Spleen (tissue), 11 donors: ENCODE measurements around the gene CENPS. TPM values are rescaled to one million over a fixed set of nuclear protein-coding genes. Genes with fewer than 3 reads are reported as not detected.

Source experiments
- DNase-seq: peaks from one replicate; pipeline ENCODE4 v3.0.0-alpha.2; 2020
- H3K27ac ChIP-seq, 8 donors: fragments of 200-600 bp; sonication (generic) in 7 of 8; 1 replicate in 4 of 8; 2 replicates in 4 of 8; pipeline versions ENCODE4 v1.5.0 to v1.8.0; 2016 to 2021; ENCODE audit warnings: inconsistent platforms in 4 of 8, mild to moderate bottlenecking in 4 of 8, moderate library complexity in 1 of 8
- H3K27me3 ChIP-seq, 7 donors: fragments of 200-600 bp; sonication (generic) in 6 of 7; replicated peaks in 1 of 7; 1 replicate in 4 of 7; 2 replicates in 3 of 7; pipeline versions ENCODE4 v1.5.0 to v1.8.0; 2016 to 2021; ENCODE audit warnings: inconsistent platforms in 3 of 7, mild to moderate bottlenecking in 1 of 7
- H3K36me3 ChIP-seq, 6 donors: fragments of 200-600 bp; sonication (generic) in 5 of 6; 1 replicate in 4 of 6; 2 replicates in 2 of 6; pipeline versions ENCODE4 v1.5.0 to v1.8.0; 2016 to 2021; ENCODE audit warnings: inconsistent platforms in 2 of 6
- H3K4me1 ChIP-seq, 6 donors: fragments of 200-600 bp; sonication (generic) in 5 of 6; 1 replicate in 3 of 6; 2 replicates in 3 of 6; pipeline versions ENCODE4 v1.5.0 to v1.8.0; 2016 to 2021; ENCODE audit warnings: inconsistent platforms in 3 of 6
- H3K4me3 ChIP-seq, 8 donors: fragments of 200-600 bp; sonication (generic) in 7 of 8; 1 replicate in 4 of 8; 2 replicates in 4 of 8; pipeline versions ENCODE4 v1.5.0 to v1.8.0; 2016 to 2021; ENCODE audit warnings: inconsistent platforms in 4 of 8, mild to moderate bottlenecking in 4 of 8, moderate library complexity in 2 of 8
- H3K9me3 ChIP-seq, 8 donors: fragments of 200-600 bp; sonication (generic) in 7 of 8; 1 replicate in 4 of 8; 2 replicates in 4 of 8; pipeline versions ENCODE4 v1.5.0 to v1.8.0; 2016 to 2021; ENCODE audit warnings: inconsistent platforms in 4 of 8
- POLR2A ChIP-seq, 3 donors: fragments of 450-650 bp; IDR thresholded peaks; one replicate each; pipeline ENCODE4 v1.5.1; 2017; ENCODE audit warnings: antibody characterized with exemption in 3 of 3, mild to moderate bottlenecking in 1 of 3
- POLR2AphosphoS5 ChIP-seq, 3 donors: sonication (generic); formaldehyde crosslinking; IDR thresholded peaks; one replicate each; pipeline ENCODE4 v1.5.1; 2017; ENCODE audit warnings: antibody characterized with exemption in 3 of 3
- WGBS, 5 donors: extraction: QIAGEN DNeasy Blood & Tissue Kit in 3 of 5; methylation state at CpG; one replicate each; pipeline versions ENCODE4 v1.1.5 to v1.1.7; 2013 to 2018; 5-methylcytosine and 5-hydroxymethylcytosine counted together
- intact Hi-C: fragments of 100-400 bp; cut with DNase I; formaldehyde crosslinking; loops from one replicate; pipeline ENCODE4 v1.15.0; 2023; ENCODE audit warnings: low total_unique reads
- polyA plus RNA-seq, 3 donors: library from polyadenylated mRNA; stranded (reverse); fragments of 200-250 nt; gene quantifications; one replicate each; pipeline ENCODE4 v1.2.1, GENCODE V29; 2013
- total RNA-seq, 7 donors: library from RNA; depleted of rRNA in 3 of 7; stranded (reverse); fragments of >200 nt in 3 of 7; fragmentation: NEBNext Ultra II Directional in 4 of 7; extraction: Animal tissue kit (Norgen Biotek cat#: 25700) in 4 of 7; gene quantifications; one replicate each; pipeline versions ENCODE4 v1.1.0 to v1.2.1, GENCODE V29; 2016 to 2021
- TF ChIP-seq, protein P1 (sequence below), 11 experiments: fragments of 200-600 bp in 7 of 11; fragments of 450-650 bp in 4 of 11; sonication (generic) in 4 of 11; IDR thresholded peaks in 8 of 11; conservative IDR thresholded peaks in 3 of 11; 1 replicate in 7 of 11; 2 replicates in 4 of 11; pipeline versions ENCODE4 v1.4.0 to v1.8.0; 2016 to 2021; ENCODE audit warnings: antibody characterized with exemption in 11 of 11, inconsistent platforms in 4 of 11, mild to moderate bottlenecking in 1 of 11
- donor health status: healthy with polysubstance abuse.
- donor health status: DM: no; HTN: no; CAD: no; lungs with moderate emphysema.
- donor health status: DM: no; HTN: no; CAD: no.
- donor health status: Bipolar disorder and iron deficiency.
- donor health status: healthy.
- donor health status: DM: no; HTN: no; CAD: no.
- donor health status: DM: yes; HTN: yes; CAD: no.

The CENPS gene
- total and polyA plus RNA-seq, 10 donors, result 2.1 to 13.5 (median 7.5) TPM

DNA sequence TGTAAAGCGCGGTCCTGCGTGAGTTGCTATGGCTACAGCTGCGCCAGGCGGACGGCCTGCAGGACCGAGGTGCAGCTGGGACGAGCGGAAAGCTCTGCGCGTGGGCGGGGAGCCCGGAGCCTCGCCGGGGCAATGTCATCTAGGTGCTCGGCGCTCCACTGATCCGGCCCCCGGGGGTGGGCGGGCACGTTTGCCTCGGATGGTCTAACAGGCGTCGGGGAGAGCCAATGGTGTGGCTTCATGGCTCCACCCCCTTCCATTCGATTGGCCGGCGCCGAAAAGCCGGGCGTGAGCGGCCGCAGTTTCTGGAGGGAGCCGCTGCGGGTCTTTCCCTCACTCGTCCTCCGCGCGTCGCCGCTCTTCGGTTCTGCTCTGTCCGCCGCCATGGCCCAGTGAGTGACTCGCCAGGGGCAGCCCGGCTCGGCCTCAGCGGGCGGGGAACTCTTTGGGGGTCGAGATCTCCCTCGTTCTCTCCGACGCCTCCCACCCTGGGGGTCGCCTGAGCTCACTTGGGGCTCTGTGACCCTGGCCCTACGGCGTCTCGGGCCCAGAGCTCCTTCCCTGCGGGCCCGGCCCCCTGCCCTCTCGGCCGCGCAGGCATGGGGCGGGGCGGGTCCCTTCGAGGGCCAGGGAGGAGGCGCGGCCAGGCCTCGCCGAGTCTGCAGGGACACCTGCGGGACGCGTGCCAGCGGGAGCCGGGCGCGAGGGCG lies 31.3 kb upstream of the CENPS start, which contains the start of gene PGD:
TSS of gene PGD (plus strand) at position 331 of the 710 bp plus-strand sequence. CDS start at position 385, 54 bp downstream.
- Histone ChIP-seq H3K27ac (peak within 1 kb of the TSS; percentile 83 to 98 (median 94)), H3K27me3 (no peaks in the 10 kb centered on the region), H3K36me3 (peaks cover 0 to 29% (median 17%) of the 10 kb centered on the region in 6 donors), H3K4me1 (peaks cover 8 to 57% (median 27%) of the 10 kb centered on the region in 6 donors), H3K4me3 (peak within 1 kb of the TSS; percentile 81 to 99 (median 96)), H3K9me3 (peaks cover 0 to 10% (median 4%) of the 10 kb centered on the region in 8 donors)
- WGBS, 5 donors, result 0 to 2% (median 0%) methylated on average over 19 to 76 of the region's 76 CpGs
- peak; percentile 100 for DNase-seq
- intact Hi-C loops, result no loop called here
- TF ChIP-seq POLR2A (IDR thresholded peaks at IDR 0.05) (peak in 2 of 3 donors; percentile 12 to 56), POLR2AphosphoS5 (IDR thresholded peaks at IDR 0.05) (peak; percentile 94 to 96 (median 94))
- TF ChIP-seq, protein P1, sequence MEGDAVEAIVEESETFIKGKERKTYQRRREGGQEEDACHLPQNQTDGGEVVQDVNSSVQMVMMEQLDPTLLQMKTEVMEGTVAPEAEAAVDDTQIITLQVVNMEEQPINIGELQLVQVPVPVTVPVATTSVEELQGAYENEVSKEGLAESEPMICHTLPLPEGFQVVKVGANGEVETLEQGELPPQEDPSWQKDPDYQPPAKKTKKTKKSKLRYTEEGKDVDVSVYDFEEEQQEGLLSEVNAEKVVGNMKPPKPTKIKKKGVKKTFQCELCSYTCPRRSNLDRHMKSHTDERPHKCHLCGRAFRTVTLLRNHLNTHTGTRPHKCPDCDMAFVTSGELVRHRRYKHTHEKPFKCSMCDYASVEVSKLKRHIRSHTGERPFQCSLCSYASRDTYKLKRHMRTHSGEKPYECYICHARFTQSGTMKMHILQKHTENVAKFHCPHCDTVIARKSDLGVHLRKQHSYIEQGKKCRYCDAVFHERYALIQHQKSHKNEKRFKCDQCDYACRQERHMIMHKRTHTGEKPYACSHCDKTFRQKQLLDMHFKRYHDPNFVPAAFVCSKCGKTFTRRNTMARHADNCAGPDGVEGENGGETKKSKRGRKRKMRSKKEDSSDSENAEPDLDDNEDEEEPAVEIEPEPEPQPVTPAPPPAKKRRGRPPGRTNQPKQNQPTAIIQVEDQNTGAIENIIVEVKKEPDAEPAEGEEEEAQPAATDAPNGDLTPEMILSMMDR (IDR thresholded peaks at IDR 0.05 in 8 of 11, conservative IDR thresholded peaks at IDR 0.05 in 3 of 11), result peak in 3 of 11 experiments; percentile 20 to 45 (median 28)

DNA sequence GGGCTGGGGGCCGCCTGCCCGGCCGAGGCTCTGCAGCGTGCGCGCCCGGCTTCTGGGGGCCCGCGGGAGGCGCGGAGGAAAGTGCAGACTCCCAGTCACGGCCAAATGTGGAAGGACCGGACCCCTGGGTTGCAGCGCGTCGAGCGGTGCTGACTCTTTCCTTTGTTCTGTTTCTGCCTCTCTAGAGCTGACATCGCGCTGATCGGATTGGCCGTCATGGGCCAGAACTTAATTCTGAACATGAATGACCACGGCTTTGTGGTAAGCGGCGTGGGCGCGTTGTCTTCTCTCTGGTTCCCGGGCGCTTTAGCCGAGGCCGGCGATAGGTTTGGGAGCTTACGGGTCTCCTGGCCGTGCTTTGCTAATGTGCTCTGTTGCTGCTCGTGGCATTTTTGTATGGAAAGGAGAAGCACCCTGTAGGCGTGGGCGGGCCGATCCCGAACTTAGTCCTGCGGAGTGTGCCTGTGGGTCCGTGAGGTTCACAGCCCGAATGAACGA lies 30.7 kb upstream of the CENPS start:
- intact Hi-C loops, result no loop called here
- WGBS, 5 donors, result 1 to 2% (median 1%) methylated on average over 25 to 42 of the region's 42 CpGs
- H3K4me1 ChIP-seq, result peaks cover 8 to 57% (median 27%) of the 10 kb centered on the region in 6 donors

DNA sequence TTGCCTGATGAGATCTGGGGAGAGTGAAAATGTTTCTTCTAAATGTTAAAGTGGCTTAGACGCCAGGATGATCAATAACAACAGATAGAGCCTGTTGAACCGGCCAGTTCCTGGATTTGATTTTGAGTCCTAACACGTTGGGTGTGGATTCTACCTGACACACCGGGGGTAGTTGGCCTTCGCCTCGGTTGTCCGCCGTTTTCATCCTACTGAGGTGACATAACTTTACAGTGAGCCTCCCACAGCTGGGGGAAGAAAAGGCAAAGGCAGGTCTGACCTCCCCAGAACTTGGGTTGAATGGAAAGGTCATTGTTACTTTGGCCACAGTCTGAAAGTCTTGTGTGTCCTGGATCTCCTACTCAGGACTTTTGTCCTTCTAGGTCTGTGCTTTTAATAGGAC lies 30.2 kb upstream of the CENPS start:
- 51 to 68% (median 63%) methylated on average over 8 of the region's 8 CpGs for WGBS, 5 donors

More for the DNA sequence above, 30.7 kb upstream of the CENPS start:
- Histone ChIP-seq H3K9me3 (peaks cover 0 to 4% (median 0%) of the 10 kb centered on the region in 8 donors), H3K36me3 (peaks cover 0 to 35% (median 23%) of the 10 kb centered on the region in 6 donors), H3K4me3 (peak overlapping the region; percentile 81 to 99 (median 96)), H3K27ac (peak overlapping the region; percentile 83 to 98 (median 94)), H3K27me3 (no peaks in the 10 kb centered on the region)
- peak; percentile 83 for DNase-seq
- TF ChIP-seq POLR2AphosphoS5 (IDR thresholded peaks at IDR 0.05), result no peak
- TF ChIP-seq, protein P1 (IDR thresholded peaks at IDR 0.05 in 8 of 11, conservative IDR thresholded peaks at IDR 0.05 in 3 of 11), result no peak
- no peak for TF ChIP-seq POLR2A (IDR thresholded peaks at IDR 0.05)

More for the DNA sequence above, 30.2 kb upstream of the CENPS start:
- Histone ChIP-seq H3K27ac (peak overlapping the region in 7 of 8 donors; percentile 92 to 98 (median 96)), H3K9me3 (no peaks in the 10 kb centered on the region), H3K27me3 (no peaks in the 10 kb centered on the region), H3K4me3 (peak overlapping the region; percentile 81 to 99 (median 96)), H3K4me1 (peaks cover 8 to 57% (median 27%) of the 10 kb centered on the region in 6 donors), H3K36me3 (peaks cover 0 to 40% (median 28%) of the 10 kb centered on the region in 6 donors)
- no peak for TF ChIP-seq POLR2AphosphoS5 (IDR thresholded peaks at IDR 0.05)
- TF ChIP-seq POLR2A (IDR thresholded peaks at IDR 0.05), result no peak
- TF ChIP-seq, protein P1 (IDR thresholded peaks at IDR 0.05 in 8 of 11, conservative IDR thresholded peaks at IDR 0.05 in 3 of 11), result no peak
- intact Hi-C loops, result no loop called here
- DNase-seq, result no peak
